ENCODE measurements around the gene PCDHGB3.
A peak's percentile ranks its signal among the peaks of the same experiment; 100 is the strongest.
"Not testable (repeated sequence)": the region's sequence is repeated elsewhere in the genome, so short reads cannot be mapped to it uniquely, and the experiment has no call there.

PCDHGB3 gene

GRCh38 chr5:141397756-141398551 lies 27.9 kb downstream of the PCDHGB3 start, which contains the start of gene PCDHGB5:
PCDHGB5 (plus strand) TSS chr5:141397947; CDS start chr5:141398128, 181 bp downstream.
- Histone ChIP-seq H3K9me3 (ENCODE audit: control insufficient read depth, low read length) (peaks cover 44% of the 10 kb centered on the region), H3K4me3 (ENCODE audit: low read length) (peak within 1 kb of the TSS; percentile 74), H3K4me1 (ENCODE audit: control insufficient read depth, insufficient read depth, low read length) (peaks cover 13% of the 10 kb centered on the region), H3K9ac (ENCODE audit: low read length) (peak within 1 kb of the TSS; percentile 63)
- H3K27me3 ChIP-seq (replicated peaks; ENCODE audit: control insufficient read depth, insufficient read depth, low read length); H3K36me3 ChIP-seq (ENCODE audit: control insufficient read depth, insufficient read depth, low read length, severe bottlenecking): not testable (repeated sequence)
- DNase-seq (ENCODE audit: low read depth) = peak; percentile 38

GRCh38 chr5:141398608-141399007 lies 28.6 kb downstream of the PCDHGB3 start:
- Histone ChIP-seq H3K36me3 (ENCODE audit: control insufficient read depth, insufficient read depth, low read length, severe bottlenecking) (no peaks in the 10 kb centered on the region), H3K27me3 (replicated peaks; ENCODE audit: control insufficient read depth, insufficient read depth, low read length) (no peaks in the 10 kb centered on the region), H3K4me3 (ENCODE audit: low read length) (peak overlapping the region; percentile 63), H3K9ac (ENCODE audit: low read length) (no peak overlapping the region), H3K9me3 (ENCODE audit: control insufficient read depth, low read length) (peaks cover 44% of the 10 kb centered on the region), H3K4me1 (ENCODE audit: control insufficient read depth, insufficient read depth, low read length) (peaks cover 13% of the 10 kb centered on the region)
- no peak for DNase-seq (ENCODE audit: low read depth)

GRCh38 chr5:141399555-141400258 lies 29.7 kb downstream of the PCDHGB3 start:
- DNase-seq (ENCODE audit: low read depth) = no peak
- Histone ChIP-seq H3K9ac (ENCODE audit: low read length) (no peak overlapping the region), H3K4me3 (ENCODE audit: low read length) (peak overlapping the region; percentile 67), H3K36me3 (ENCODE audit: control insufficient read depth, insufficient read depth, low read length, severe bottlenecking) (no peaks in the 10 kb centered on the region), H3K27me3 (replicated peaks; ENCODE audit: control insufficient read depth, insufficient read depth, low read length) (no peaks in the 10 kb centered on the region), H3K4me1 (ENCODE audit: control insufficient read depth, insufficient read depth, low read length) (peaks cover 13% of the 10 kb centered on the region), H3K9me3 (ENCODE audit: control insufficient read depth, low read length) (peaks cover 44% of the 10 kb centered on the region)

GRCh38 chr5:141402553-141403243 lies 32.7 kb downstream of the PCDHGB3 start, which contains the start of gene PCDHGA9:
PCDHGA9 (plus strand) TSS chr5:141402778; CDS start chr5:141402953, 175 bp downstream.
- H3K9ac ChIP-seq (ENCODE audit: low read length) = peak within 1 kb of the TSS; percentile 36
- H3K36me3 ChIP-seq (ENCODE audit: control insufficient read depth, insufficient read depth, low read length, severe bottlenecking) = no peaks in the 10 kb centered on the region
- H3K27me3 ChIP-seq (replicated peaks; ENCODE audit: control insufficient read depth, insufficient read depth, low read length) = no peaks in the 10 kb centered on the region
- peak within 1 kb of the TSS; percentile 79 for H3K4me3 ChIP-seq (ENCODE audit: low read length)
- peaks cover 13% of the 10 kb centered on the region for H3K4me1 ChIP-seq (ENCODE audit: control insufficient read depth, insufficient read depth, low read length)
- peak; percentile 76 for DNase-seq (ENCODE audit: low read depth)
- peaks cover 49% of the 10 kb centered on the region for H3K9me3 ChIP-seq (ENCODE audit: control insufficient read depth, low read length)

GRCh38 chr5:141403387-141403786 lies 33.3 kb downstream of the PCDHGB3 start:
- peaks cover 51% of the 10 kb centered on the region for H3K9me3 ChIP-seq (ENCODE audit: control insufficient read depth, low read length)
- H3K36me3 ChIP-seq (ENCODE audit: control insufficient read depth, insufficient read depth, low read length, severe bottlenecking) = no peaks in the 10 kb centered on the region

GRCh38 chr5:141407790-141408505 lies 37.9 kb downstream of the PCDHGB3 start, which contains the start of gene PCDHGB6:
PCDHGB6 (plus strand) TSS chr5:141408021; CDS start chr5:141408203, 182 bp downstream.
- H3K9me3 ChIP-seq (ENCODE audit: control insufficient read depth, low read length) = peaks cover 42% of the 10 kb centered on the region
- not testable (repeated sequence) for H3K4me1 ChIP-seq (ENCODE audit: control insufficient read depth, insufficient read depth, low read length); H3K9ac ChIP-seq (ENCODE audit: low read length); H3K27me3 ChIP-seq (replicated peaks; ENCODE audit: control insufficient read depth, insufficient read depth, low read length); DNase-seq (ENCODE audit: low read depth); H3K36me3 ChIP-seq (ENCODE audit: control insufficient read depth, insufficient read depth, low read length, severe bottlenecking)
- peak within 1 kb of the TSS; percentile 72 for H3K4me3 ChIP-seq (ENCODE audit: low read length)

More at GRCh38 chr5:141403387-141403786, 33.3 kb downstream of the PCDHGB3 start:
- no peaks in the 10 kb centered on the region for H3K27me3 ChIP-seq (replicated peaks; ENCODE audit: control insufficient read depth, insufficient read depth, low read length)
- H3K4me1 ChIP-seq (ENCODE audit: control insufficient read depth, insufficient read depth, low read length) = peaks cover 13% of the 10 kb centered on the region
- H3K9ac ChIP-seq (ENCODE audit: low read length) = no peak overlapping the region
- no peak for DNase-seq (ENCODE audit: low read depth)
- H3K4me3 ChIP-seq (ENCODE audit: low read length) = peak overlapping the region; percentile 79

- peaks cover 36% of the 10 kb centered on the region for H3K9me3 ChIP-seq (ENCODE audit: control insufficient read depth, low read length)
- H3K4me3 ChIP-seq (ENCODE audit: low read length) = peak overlapping the region; percentile 50
- DNase-seq (ENCODE audit: low read depth) = no peak
- H3K4me1 ChIP-seq (ENCODE audit: control insufficient read depth, insufficient read depth, low read length) = no peaks in the 10 kb centered on the region
- no peaks in the 10 kb centered on the region for H3K36me3 ChIP-seq (ENCODE audit: control insufficient read depth, insufficient read depth, low read length, severe bottlenecking)
- peaks cover 6% of the 10 kb centered on the region for H3K27me3 ChIP-seq (replicated peaks; ENCODE audit: control insufficient read depth, insufficient read depth, low read length)
- no peak overlapping the region for H3K9ac ChIP-seq (ENCODE audit: low read length)
These were observed 39.7 kb downstream of the PCDHGB3 start for GRCh38 chr5:141409598-141410306.

GRCh38 chr5:141411575-141411974 lies 41.5 kb downstream of the PCDHGB3 start:
- no peak for DNase-seq (ENCODE audit: low read depth)
- no peak overlapping the region for H3K9ac ChIP-seq (ENCODE audit: low read length)
- H3K9me3 ChIP-seq (ENCODE audit: control insufficient read depth, low read length) = peaks cover 35% of the 10 kb centered on the region
- no peaks in the 10 kb centered on the region for H3K36me3 ChIP-seq (ENCODE audit: control insufficient read depth, insufficient read depth, low read length, severe bottlenecking)
- H3K4me3 ChIP-seq (ENCODE audit: low read length) = no peak overlapping the region
- H3K27me3 ChIP-seq (replicated peaks; ENCODE audit: control insufficient read depth, insufficient read depth, low read length) = peaks cover 6% of the 10 kb centered on the region
- no peaks in the 10 kb centered on the region for H3K4me1 ChIP-seq (ENCODE audit: control insufficient read depth, insufficient read depth, low read length)

GRCh38 chr5:141412854-141413539 lies 43.0 kb downstream of the PCDHGB3 start, which contains the start of gene PCDHGA10:
PCDHGA10 (plus strand) TSS chr5:141412987; CDS start chr5:141413176, 189 bp downstream.
- H3K9ac ChIP-seq (ENCODE audit: low read length) = peak within 1 kb of the TSS; percentile 79
- no peaks in the 10 kb centered on the region for H3K4me1 ChIP-seq (ENCODE audit: control insufficient read depth, insufficient read depth, low read length)
- peak within 1 kb of the TSS; percentile 85 for H3K4me3 ChIP-seq (ENCODE audit: low read length)
- H3K27me3 ChIP-seq (replicated peaks; ENCODE audit: control insufficient read depth, insufficient read depth, low read length) = peaks cover 6% of the 10 kb centered on the region
- H3K9me3 ChIP-seq (ENCODE audit: control insufficient read depth, low read length) = peaks cover 28% of the 10 kb centered on the region
- DNase-seq (ENCODE audit: low read depth) = peak; percentile 97
- H3K36me3 ChIP-seq (ENCODE audit: control insufficient read depth, insufficient read depth, low read length, severe bottlenecking) = no peaks in the 10 kb centered on the region

Measured in adipocyte (in vitro differentiated cells).